HEK293 (cell line): ENCODE measurements around the gene LRRC15.

Source experiments
- CTCF ChIA-PET: fragments of 350-600 bp; formaldehyde crosslinking; extraction: SDS; loops from one replicate; lab custom pipeline; 2021; ENCODE audit warnings: antibody characterized with exemption; lab: Yijun Ruan, JAX
- POLR2A ChIA-PET: fragments of 300-600 bp; formaldehyde crosslinking; extraction: SDS; loops from one replicate; lab custom pipeline; 2020; ENCODE audit warnings: antibody characterized with exemption, inconsistent platforms; lab: Yijun Ruan, JAX
- H3K27ac ChIP-seq: fragments of 200-500 bp; sonication (Bioruptor generic); 2 replicates; pipeline ENCODE4 v1.5.1; 2014; ENCODE audit warnings: low read depth, low read length, control low read depth, inconsistent platforms; ENCODE audit errors: extremely low read depth
- H3K36me3 ChIP-seq, 2 experiments: fragments of 200-500 bp in 1 of 2; sonication (Bioruptor generic) in 1 of 2; 1 replicate in 1 of 2; 2 replicates in 1 of 2; pipeline ENCODE4 v1.5.1; 2014 to 2017; ENCODE audit warnings: inconsistent platforms in 2 of 2, low read length in 2 of 2; ENCODE audit not compliant: control insufficient read depth in 2 of 2, insufficient read depth in 1 of 2
- H3K4me1 ChIP-seq: fragments of 200-500 bp; sonication (Bioruptor generic); 2 replicates; pipeline ENCODE4 v1.5.1; 2014; ENCODE audit warnings: mild to moderate bottlenecking, low read length, inconsistent platforms; ENCODE audit not compliant: control insufficient read depth, insufficient read depth
- H3K4me3 ChIP-seq: 2 replicates; pipeline ENCODE4 v1.5.1; 2011; ENCODE audit warnings: low read depth, mild to moderate bottlenecking, control low read depth, low read length, moderate library complexity
- H3K9me3 ChIP-seq: fragments of 200-500 bp; sonication (Bioruptor generic); 2 replicates; pipeline ENCODE4 v1.5.1; 2014; ENCODE audit warnings: low read depth, low read length, inconsistent platforms; ENCODE audit not compliant: control insufficient read depth, insufficient read depth
- KLF8 ChIP-seq: fragments of 450-650 bp; formaldehyde crosslinking; IDR thresholded peaks from 2 replicates; pipeline ENCODE4 v1.5.1; 2016; ENCODE audit warnings: missing biosample characterization, missing genetic modification characterization
- OSR2 ChIP-seq: fragments of 450-650 bp; formaldehyde crosslinking; IDR thresholded peaks from 2 replicates; pipeline ENCODE4 v1.5.1; 2016; ENCODE audit warnings: missing biosample characterization, missing genetic modification characterization
- ZBTB17 ChIP-seq: fragments of 450-650 bp; formaldehyde crosslinking; IDR thresholded peaks from 2 replicates; pipeline ENCODE4 v1.5.1; 2016; ENCODE audit warnings: missing biosample characterization, missing genetic modification characterization
- ZFP41 ChIP-seq: fragments of 450-650 bp; formaldehyde crosslinking; IDR thresholded peaks from 2 replicates; pipeline ENCODE4 v1.5.1; 2016; ENCODE audit warnings: missing biosample characterization, missing genetic modification characterization, borderline replicate concordance
- ZNF239 ChIP-seq: fragments of 450-650 bp; formaldehyde crosslinking; IDR thresholded peaks from 2 replicates; pipeline ENCODE4 v1.5.1; 2016; ENCODE audit warnings: missing biosample characterization, missing genetic modification characterization
- ZNF274 ChIP-seq, 2 experiments: fragments of 200-500 bp in 1 of 2; fragments of 450-650 bp in 1 of 2; sonication (Bioruptor generic) in 1 of 2; formaldehyde crosslinking in 1 of 2; IDR thresholded peaks; 2 replicates each; pipeline versions ENCODE4 v1.5.1 to v1.6.1; 2014 to 2016; ENCODE audit warnings: borderline replicate concordance in 1 of 2, inconsistent platforms in 1 of 2, low read length in 1 of 2, missing biosample characterization in 1 of 2, missing genetic modification characterization in 1 of 2
- ZNF660 ChIP-seq: fragments of 450-650 bp; IDR thresholded peaks from 2 replicates; pipeline ENCODE4 v1.5.1; 2018; ENCODE audit warnings: missing biosample characterization, mild to moderate bottlenecking, missing genetic modification characterization
- TF ChIP-seq, protein P1 (sequence below): fragments of 450-650 bp; formaldehyde crosslinking; IDR thresholded peaks from 2 replicates; pipeline ENCODE4 v1.5.1; 2016; ENCODE audit warnings: missing biosample characterization, missing genetic modification characterization, borderline replicate concordance
- TF ChIP-seq, protein P2 (sequence below): fragments of 450-650 bp; formaldehyde crosslinking; IDR thresholded peaks from 2 replicates; pipeline ENCODE4 v1.5.1; 2016; ENCODE audit warnings: missing biosample characterization, missing genetic modification characterization
- TF ChIP-seq, protein P3 (sequence below): fragments of 450-650 bp; formaldehyde crosslinking; IDR thresholded peaks from 2 replicates; pipeline ENCODE4 v1.5.1; 2016; ENCODE audit warnings: missing biosample characterization, missing genetic modification characterization
- TF ChIP-seq, protein P4 (sequence below): fragments of 450-650 bp; formaldehyde crosslinking; conservative IDR thresholded peaks from 2 replicates; pipeline ENCODE4 v1.5.1; 2016; ENCODE audit warnings: low read depth, missing biosample characterization, missing genetic modification characterization
- TF ChIP-seq, protein P5 (sequence below): fragments of 450-650 bp; formaldehyde crosslinking; IDR thresholded peaks from 2 replicates; pipeline ENCODE4 v1.5.1; 2017; ENCODE audit warnings: missing biosample characterization, missing genetic modification characterization

Gene LRRC15

DNA sequence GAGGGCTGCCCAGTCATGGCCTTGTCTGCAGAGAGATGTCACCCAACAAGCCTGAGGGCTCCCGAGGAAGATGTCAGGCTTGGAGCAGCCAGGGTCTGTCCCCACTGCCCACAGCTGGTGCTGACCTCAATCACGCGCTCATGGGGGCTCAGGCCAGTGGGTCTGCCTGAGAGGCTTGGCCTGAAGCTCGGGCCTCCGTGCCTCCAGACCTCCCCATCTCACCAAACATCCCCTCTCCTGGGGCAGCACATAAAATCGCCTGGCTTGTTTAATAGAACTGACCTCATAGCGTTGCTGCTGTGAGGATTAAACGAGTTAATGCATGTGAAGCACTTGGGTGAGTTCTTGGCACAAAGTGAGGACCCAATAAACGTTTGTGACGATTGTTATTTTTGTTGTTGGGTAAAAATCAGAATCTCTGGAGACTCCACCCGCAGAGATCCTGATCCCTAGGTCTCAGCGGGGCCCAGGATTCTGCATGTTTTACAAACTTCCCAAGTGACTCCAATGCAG is 3.5 kb downstream of the LRRC15 start (continued):
- TF ChIP-seq, protein P1, sequence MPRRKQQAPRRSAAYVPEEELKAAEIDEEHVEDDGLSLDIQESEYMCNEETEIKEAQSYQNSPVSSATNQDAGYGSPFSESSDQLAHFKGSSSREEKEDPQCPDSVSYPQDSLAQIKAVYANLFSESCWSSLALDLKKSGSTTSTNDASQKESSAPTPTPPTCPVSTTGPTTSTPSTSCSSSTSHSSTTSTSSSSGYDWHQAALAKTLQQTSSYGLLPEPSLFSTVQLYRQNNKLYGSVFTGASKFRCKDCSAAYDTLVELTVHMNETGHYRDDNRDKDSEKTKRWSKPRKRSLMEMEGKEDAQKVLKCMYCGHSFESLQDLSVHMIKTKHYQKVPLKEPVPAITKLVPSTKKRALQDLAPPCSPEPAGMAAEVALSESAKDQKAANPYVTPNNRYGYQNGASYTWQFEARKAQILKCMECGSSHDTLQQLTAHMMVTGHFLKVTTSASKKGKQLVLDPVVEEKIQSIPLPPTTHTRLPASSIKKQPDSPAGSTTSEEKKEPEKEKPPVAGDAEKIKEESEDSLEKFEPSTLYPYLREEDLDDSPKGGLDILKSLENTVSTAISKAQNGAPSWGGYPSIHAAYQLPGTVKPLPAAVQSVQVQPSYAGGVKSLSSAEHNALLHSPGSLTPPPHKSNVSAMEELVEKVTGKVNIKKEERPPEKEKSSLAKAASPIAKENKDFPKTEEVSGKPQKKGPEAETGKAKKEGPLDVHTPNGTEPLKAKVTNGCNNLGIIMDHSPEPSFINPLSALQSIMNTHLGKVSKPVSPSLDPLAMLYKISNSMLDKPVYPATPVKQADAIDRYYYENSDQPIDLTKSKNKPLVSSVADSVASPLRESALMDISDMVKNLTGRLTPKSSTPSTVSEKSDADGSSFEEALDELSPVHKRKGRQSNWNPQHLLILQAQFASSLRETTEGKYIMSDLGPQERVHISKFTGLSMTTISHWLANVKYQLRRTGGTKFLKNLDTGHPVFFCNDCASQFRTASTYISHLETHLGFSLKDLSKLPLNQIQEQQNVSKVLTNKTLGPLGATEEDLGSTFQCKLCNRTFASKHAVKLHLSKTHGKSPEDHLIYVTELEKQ (tag by site-specific recombination), result 0 out of 2 replicates have a peak, but pooled peaks have one; percentile 21
- TF ChIP-seq, protein P2, sequence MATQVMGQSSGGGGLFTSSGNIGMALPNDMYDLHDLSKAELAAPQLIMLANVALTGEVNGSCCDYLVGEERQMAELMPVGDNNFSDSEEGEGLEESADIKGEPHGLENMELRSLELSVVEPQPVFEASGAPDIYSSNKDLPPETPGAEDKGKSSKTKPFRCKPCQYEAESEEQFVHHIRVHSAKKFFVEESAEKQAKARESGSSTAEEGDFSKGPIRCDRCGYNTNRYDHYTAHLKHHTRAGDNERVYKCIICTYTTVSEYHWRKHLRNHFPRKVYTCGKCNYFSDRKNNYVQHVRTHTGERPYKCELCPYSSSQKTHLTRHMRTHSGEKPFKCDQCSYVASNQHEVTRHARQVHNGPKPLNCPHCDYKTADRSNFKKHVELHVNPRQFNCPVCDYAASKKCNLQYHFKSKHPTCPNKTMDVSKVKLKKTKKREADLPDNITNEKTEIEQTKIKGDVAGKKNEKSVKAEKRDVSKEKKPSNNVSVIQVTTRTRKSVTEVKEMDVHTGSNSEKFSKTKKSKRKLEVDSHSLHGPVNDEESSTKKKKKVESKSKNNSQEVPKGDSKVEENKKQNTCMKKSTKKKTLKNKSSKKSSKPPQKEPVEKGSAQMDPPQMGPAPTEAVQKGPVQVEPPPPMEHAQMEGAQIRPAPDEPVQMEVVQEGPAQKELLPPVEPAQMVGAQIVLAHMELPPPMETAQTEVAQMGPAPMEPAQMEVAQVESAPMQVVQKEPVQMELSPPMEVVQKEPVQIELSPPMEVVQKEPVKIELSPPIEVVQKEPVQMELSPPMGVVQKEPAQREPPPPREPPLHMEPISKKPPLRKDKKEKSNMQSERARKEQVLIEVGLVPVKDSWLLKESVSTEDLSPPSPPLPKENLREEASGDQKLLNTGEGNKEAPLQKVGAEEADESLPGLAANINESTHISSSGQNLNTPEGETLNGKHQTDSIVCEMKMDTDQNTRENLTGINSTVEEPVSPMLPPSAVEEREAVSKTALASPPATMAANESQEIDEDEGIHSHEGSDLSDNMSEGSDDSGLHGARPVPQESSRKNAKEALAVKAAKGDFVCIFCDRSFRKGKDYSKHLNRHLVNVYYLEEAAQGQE, result no peak
- TF ChIP-seq, protein P3, sequence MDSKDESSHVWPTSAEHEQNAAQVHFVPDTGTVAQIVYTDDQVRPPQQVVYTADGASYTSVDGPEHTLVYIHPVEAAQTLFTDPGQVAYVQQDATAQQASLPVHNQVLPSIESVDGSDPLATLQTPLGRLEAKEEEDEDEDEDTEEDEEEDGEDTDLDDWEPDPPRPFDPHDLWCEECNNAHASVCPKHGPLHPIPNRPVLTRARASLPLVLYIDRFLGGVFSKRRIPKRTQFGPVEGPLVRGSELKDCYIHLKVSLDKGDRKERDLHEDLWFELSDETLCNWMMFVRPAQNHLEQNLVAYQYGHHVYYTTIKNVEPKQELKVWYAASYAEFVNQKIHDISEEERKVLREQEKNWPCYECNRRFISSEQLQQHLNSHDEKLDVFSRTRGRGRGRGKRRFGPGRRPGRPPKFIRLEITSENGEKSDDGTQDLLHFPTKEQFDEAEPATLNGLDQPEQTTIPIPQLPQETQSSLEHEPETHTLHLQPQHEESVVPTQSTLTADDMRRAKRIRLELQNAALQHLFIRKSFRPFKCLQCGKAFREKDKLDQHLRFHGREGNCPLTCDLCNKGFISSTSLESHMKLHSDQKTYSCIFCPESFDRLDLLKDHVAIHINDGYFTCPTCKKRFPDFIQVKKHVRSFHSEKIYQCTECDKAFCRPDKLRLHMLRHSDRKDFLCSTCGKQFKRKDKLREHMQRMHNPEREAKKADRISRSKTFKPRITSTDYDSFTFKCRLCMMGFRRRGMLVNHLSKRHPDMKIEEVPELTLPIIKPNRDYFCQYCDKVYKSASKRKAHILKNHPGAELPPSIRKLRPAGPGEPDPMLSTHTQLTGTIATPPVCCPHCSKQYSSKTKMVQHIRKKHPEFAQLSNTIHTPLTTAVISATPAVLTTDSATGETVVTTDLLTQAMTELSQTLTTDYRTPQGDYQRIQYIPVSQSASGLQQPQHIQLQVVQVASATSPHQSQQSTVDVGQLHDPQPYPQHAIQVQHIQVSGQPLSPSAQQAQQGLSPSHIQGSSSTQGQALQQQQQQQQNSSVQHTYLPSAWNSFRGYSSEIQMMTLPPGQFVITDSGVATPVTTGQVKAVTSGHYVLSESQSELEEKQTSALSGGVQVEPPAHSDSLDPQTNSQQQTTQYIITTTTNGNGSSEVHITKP (tag by site-specific recombination), result peak; percentile 44; the same call in 1 of the 2 replicates

DNA sequence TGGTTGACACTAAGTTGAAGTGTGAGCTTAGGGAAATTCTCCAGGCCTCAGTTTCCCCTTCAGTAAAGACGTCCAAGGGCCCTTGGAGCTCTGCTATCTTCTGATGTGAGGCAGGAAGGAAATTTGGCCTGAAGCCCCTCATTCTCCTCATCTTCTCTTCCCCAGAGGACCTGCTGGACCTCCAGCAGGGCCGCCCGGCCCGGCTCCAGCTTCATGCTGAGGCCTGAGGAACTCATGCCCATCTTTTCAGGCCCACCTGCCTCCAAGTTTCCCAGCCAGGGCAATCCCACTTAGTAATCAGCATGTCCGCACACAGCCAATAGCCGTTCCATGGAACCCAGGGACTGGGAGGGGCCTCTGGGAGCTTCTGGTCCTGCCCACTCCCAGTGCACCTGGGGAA is 4.0 kb downstream of the LRRC15 start:
- H3K27ac ChIP-seq, result no peak overlapping the region
- H3K4me1 ChIP-seq, result no peaks in the 10 kb centered on the region
- H3K9me3 ChIP-seq, result no peaks in the 10 kb centered on the region
- ChIA-PET CTCF (no interaction called here), POLR2A (no interaction called here)
- H3K4me3 ChIP-seq, result no peak overlapping the region
- TF ChIP-seq ZNF239 (tag by site-specific recombination) (no peak), ZFP41 (tag by site-specific recombination) (no peak)
- no peaks in the 10 kb centered on the region for H3K36me3 ChIP-seq

DNA sequence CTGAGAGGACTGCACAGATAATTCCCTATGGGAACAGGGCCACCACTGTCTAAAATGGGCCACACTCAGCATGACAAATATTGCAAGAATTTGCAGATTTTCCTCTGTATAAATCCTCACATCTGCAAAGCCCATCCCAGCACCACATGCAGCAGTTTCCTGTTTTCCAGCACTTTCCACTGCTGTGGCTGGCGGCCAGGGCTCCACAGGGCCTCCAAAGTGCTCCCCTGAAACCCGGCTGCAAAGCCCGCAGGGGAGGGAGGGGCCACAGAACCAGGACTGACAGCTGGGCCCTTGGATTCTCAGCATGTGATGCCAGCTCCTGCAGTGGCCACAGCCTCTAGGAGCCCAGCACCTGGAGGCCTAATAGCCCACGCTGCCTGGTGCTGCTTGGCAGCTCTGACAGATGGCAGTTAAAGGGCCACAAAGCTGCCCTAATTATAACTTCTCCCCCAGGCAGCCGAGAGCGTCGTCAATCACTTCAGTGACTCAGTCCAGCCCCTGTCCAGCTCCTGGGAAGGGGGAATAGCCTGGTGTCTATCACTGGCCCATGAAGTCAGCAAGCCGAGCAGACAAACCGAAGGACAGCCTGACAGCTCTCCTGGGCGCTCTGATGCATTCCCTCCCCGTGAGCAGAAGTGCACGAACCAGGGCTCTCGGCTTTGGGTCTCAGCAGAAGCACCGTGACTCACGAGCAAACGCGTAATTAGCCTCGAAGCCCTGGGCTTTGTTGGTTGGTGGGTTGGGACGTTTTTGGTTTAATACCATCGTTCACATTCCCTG is 4.7 kb downstream of the LRRC15 start:
- Histone ChIP-seq H3K4me1 (no peaks in the 10 kb centered on the region), H3K9me3 (no peaks in the 10 kb centered on the region), H3K4me3 (no peak overlapping the region), H3K36me3 (no peaks in the 10 kb centered on the region), H3K27ac (no peak overlapping the region)
- POLR2A ChIA-PET, result interaction anchor here (0.6 kb wide), 1 partner anchor 119 kb away, joined by 5 read pairs; no protein-coding TSS in a partner anchor
- CTCF ChIA-PET, result interaction anchor here (0.8 kb wide), 1 partner anchor 21 kb away, joined by 3 read pairs; no protein-coding TSS in a partner anchor
- TF ChIP-seq, protein P4, sequence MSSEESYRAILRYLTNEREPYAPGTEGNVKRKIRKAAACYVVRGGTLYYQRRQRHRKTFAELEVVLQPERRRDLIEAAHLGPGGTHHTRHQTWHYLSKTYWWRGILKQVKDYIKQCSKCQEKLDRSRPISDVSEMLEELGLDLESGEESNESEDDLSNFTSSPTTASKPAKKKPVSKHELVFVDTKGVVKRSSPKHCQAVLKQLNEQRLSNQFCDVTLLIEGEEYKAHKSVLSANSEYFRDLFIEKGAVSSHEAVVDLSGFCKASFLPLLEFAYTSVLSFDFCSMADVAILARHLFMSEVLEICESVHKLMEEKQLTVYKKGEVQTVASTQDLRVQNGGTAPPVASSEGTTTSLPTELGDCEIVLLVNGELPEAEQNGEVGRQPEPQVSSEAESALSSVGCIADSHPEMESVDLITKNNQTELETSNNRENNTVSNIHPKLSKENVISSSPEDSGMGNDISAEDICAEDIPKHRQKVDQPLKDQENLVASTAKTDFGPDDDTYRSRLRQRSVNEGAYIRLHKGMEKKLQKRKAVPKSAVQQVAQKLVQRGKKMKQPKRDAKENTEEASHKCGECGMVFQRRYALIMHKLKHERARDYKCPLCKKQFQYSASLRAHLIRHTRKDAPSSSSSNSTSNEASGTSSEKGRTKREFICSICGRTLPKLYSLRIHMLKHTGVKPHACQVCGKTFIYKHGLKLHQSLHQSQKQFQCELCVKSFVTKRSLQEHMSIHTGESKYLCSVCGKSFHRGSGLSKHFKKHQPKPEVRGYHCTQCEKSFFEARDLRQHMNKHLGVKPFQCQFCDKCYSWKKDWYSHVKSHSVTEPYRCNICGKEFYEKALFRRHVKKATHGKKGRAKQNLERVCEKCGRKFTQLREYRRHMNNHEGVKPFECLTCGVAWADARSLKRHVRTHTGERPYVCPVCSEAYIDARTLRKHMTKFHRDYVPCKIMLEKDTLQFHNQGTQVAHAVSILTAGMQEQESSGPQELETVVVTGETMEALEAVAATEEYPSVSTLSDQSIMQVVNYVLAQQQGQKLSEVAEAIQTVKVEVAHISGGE, result no peak
- TF ChIP-seq ZNF660 (tag by site-specific recombination), result no peak; the same call in 1 of the 2 replicates
- peak; percentile 85 for TF ChIP-seq OSR2
- no peak for TF ChIP-seq ZBTB17
- no peak for TF ChIP-seq ZNF274 (IDR thresholded peaks at IDR 0.05; ENCODE audit: low read length)
- no peak for TF ChIP-seq ZNF274 (tag by site-specific recombination; IDR thresholded peaks at IDR 0.05; ENCODE audit: borderline replicate concordance)
- TF ChIP-seq KLF8 (tag by site-specific recombination), result no peak
- TF ChIP-seq, protein P5, sequence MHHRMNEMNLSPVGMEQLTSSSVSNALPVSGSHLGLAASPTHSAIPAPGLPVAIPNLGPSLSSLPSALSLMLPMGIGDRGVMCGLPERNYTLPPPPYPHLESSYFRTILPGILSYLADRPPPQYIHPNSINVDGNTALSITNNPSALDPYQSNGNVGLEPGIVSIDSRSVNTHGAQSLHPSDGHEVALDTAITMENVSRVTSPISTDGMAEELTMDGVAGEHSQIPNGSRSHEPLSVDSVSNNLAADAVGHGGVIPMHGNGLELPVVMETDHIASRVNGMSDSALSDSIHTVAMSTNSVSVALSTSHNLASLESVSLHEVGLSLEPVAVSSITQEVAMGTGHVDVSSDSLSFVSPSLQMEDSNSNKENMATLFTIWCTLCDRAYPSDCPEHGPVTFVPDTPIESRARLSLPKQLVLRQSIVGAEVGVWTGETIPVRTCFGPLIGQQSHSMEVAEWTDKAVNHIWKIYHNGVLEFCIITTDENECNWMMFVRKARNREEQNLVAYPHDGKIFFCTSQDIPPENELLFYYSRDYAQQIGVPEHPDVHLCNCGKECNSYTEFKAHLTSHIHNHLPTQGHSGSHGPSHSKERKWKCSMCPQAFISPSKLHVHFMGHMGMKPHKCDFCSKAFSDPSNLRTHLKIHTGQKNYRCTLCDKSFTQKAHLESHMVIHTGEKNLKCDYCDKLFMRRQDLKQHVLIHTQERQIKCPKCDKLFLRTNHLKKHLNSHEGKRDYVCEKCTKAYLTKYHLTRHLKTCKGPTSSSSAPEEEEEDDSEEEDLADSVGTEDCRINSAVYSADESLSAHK, result no peak
